HG03097 (cell line): ENCODE results near the gene HSF5.

Experiments
- ATAC-seq: cut with Tn5 transposase; IDR thresholded peaks from one replicate; pipeline ENCODE4 v1.9.1; 2021; ENCODE audit not compliant: unreplicated experiment, low FRiP score

HSF5 gene

DNA sequence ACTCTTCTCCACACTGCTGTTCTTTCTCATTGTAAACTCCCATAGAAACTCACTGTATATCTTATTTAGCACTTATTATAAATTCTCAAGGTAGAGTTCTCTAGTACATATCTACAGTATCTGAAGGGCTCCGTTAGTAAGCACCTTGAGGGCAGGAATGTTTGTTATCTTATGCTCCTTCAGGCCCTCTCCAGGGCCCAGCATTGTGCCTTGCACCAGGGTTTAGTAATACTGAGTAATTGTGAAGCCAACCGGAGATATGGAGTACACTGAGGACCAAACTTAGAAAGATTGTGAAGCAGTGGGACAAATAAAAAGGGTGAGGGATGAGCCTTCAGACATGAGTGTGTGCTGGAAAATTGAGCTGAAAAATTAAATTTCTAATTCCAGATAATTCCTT, 97.3 kb downstream of the HSF5 start:
- no peak for ATAC-seq

DNA sequence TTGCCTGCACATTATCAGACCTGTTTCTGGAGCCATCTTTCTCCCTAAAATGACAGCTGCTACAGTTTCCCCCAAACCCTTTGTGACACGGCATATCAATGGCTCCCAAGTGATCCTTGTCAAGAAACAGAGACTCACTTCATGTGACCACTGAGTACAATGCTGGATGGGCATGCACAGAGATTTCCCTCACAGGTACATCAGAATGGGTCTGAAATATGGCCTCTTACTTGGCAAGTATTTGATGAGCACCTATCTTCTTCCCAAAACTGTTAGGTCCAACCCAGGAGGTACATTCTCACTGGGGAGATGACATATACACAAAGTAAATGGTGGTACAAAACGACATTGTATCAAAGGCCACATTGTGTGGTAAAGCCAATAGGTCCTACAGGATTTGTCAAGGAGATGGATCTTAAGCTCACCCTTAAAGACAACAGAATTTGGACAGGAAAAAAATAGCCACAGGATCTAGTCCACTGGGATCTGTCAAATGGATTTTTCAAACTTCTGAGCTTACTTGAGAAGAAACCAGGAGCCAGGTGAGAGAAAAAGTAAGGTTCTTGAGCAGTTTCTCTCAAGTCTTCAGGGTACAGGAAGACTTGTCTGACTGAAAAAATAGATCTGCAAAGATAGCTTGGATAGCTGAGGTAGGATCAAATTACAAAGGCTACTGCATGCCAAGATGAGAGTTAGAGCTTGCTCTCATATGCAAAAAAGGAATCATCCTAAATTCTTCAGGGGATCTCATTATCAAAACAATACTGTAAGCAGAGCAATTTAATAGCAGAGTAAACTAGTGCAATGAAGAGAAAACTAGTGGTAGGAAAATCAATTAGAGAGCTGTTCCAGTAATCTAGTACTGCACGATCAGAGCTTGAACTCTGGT, 99.7 kb downstream of the HSF5 start:
- no peak for ATAC-seq

- ATAC-seq: no peak
These were observed 100.4 kb downstream of the HSF5 start for GRCh38 chr17:58387834-58388233.

- no peak for ATAC-seq
These were observed 101.5 kb downstream of the HSF5 start for GRCh38 chr17:58386708-58387107.

DNA sequence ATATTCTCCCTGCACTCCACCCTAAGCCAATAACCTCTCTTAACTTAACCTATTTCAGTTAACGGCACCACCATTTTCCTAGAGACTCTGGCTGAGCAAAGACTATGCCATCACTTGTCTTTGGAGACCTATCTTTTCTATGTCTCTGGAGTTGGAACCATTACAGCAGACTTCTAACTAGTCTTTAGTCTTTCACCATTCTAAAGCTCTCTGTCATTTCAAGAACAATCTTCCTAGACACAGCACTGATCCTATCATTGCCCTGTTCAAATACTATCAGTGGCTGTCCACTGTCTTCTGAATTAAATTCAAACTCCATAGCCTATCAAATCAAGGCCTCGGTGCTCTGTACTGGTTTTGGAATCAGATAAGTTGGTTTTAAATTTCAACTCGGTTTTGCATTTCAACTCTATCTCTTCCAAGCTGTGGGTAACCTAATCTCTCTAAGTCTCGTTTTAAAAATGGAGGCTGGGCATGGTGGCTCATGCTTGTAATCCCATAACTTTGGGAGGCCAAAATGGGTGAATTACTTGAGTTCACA, 102.8 kb downstream of the HSF5 start:
- ATAC-seq: no peak

DNA sequence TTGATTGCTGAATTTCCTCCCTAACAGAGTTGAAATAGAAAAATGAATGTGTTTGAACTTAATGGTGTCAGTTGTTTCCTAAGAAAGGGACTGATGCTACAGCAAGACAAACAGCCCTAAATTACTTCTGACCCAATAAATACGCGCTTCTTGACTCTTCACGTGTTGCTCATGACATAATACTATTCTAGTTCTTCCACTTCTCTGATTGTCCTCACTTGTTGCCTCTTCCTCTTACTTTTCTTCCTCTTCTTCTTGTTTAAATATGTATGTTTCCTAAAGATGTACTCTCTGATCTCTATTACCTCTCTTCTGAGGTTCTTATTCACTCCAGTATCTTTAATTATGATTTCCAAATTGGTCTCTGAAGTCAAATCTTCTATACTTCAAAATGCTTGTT, 103.3 kb downstream of the HSF5 start:
- no peak for ATAC-seq

DNA sequence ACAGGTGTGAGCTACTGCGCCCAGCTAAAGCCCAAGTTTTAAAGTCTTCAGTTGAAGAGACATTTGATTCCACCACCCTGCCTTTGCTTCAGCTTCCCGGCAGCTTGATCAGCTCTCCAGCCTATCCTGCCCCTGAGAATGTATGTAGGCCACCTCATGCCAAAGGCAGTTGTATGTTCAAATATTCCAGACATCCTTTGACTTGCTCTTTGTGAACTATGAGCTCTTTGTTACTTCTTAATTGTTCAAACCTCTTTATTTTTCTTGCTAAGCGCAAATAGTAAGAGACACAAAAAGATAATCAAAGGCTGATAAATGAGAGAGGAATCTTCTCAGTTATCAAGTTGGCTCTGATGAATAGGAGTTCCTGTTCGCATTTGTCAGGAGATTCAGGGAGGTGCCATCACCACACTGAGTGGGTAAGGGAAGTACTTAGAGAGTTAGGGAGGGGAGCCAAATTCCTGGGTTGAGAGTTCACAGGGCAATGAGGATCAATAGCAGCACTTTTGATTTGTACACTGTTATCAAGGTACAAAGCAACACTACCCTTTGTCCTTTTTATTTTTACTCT, 104.2 kb downstream of the HSF5 start:
- ATAC-seq: no peak

DNA sequence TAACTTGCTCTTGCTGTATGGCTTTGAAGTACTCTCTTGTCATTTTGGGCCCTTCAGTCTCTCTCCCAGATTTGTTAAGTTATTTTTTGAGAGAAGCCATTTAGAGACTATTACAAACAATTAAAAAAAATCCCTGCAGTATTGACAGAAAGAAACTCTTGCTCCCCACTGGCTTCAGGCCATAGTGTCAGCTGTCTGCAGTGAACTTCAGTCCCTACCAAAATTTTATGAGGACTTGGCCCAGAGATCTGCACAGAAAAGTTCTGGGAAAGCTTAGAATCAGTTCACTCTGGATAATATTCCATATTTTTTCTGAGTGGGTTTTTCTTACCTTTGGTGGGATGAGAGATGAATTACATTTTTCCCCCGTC, 105.4 kb downstream of the HSF5 start:
- ATAC-seq: no peak

- peak; percentile 47 for ATAC-seq
These were observed 105.9 kb downstream of the HSF5 start for GRCh38 chr17:58382108-58382871.

DNA sequence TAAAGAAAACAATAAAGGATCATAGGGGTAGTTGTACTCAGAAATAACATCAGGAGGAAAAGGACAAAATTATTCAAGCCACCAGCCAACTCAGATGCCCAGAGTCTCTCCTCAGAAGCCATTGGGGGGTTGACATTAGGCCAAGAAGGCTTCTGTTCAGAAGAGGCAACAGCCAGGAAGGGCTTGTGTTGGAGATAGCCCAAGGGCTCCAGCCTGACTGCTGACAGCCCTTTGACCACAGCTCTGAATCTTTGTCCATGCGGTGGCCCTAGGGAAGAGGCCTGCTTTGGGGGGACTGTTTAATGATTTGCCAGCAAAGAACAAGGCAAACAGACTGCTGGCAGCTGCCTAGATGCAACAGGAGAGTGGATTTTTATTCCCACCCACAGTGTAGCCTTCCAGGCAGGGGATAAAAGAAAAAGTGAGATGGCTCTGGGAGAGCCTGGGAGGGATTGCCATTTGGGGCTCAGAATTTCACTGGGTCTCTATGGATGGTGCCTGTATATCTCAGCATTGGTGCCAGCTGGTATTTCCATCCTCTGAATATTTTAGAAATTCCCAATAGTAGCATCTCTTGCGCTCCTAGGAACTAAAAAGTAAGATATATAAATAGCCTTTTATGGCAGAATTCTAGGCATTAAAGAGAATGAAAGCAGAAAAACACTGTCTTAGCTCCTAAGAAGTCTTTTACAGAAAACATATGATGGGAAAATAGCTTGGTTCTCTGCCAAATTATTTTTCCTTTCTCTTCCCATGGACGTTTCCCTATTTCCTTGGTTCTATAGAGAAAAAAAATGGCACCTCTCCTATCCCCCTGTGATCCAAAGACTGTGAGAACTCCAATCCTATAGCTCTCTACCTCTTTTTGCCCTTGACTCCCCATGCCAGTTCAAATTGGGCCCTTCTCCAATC, 106.8 kb downstream of the HSF5 start:
- ATAC-seq: no peak

GRCh38 chr17:58380207-58381123, 107.7 kb downstream of the HSF5 start:
- no peak for ATAC-seq

GRCh38 chr17:58379511-58379824, 108.7 kb downstream of the HSF5 start:
- ATAC-seq: no peak

GRCh38 chr17:58378733-58379510, 109.3 kb downstream of the HSF5 start:
- ATAC-seq: no peak

- ATAC-seq: no peak
These were observed 110.5 kb downstream of the HSF5 start for GRCh38 chr17:58377661-58378060.

- ATAC-seq: no peak
These were observed 111.1 kb downstream of the HSF5 start for GRCh38 chr17:58377093-58377601.

DNA sequence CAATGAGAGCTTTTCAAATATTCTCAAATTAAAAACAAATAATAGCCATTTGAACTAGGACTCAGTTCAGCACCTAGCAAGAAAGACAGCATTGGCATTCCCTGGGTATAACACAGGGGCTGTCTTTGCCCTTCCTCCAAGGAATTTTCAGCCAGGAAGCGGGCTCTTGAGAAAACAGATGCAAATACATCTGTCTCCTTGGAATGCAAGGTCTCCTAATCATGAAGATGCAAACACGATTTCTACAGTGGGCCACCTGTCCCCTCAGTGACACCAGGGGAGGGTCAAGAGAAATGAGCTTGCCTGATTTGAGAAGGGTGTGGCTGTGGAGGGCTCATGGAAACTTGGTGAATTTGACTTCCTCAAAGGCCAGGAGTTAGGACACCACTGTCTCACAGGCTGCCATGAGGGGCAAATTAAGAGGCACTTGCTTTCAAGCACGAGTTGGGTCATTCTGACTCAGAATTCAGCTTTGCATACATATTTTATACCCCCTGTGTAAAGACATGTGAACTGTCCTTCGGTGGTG, 111.7 kb downstream of the HSF5 start:
- no peak for ATAC-seq

GRCh38 chr17:58375811-58376210, 112.4 kb downstream of the HSF5 start:
- ATAC-seq: no peak

GRCh38 chr17:58375256-58375655, 113.0 kb downstream of the HSF5 start:
- ATAC-seq: no peak
